Epithelial cell of proximal tubule (primary cell): ENCODE measurements around the gene NEU1. TPM values are rescaled to one million over a fixed set of nuclear protein-coding genes. Genes with fewer than 3 reads are reported as not detected.

Source experiments
- DNase-seq: peaks from one replicate; pipeline ENCODE4 v3.0.0-alpha.2; 2011; ENCODE audit warnings: low read depth
- H3K4me3 ChIP-seq: 2 replicates; pipeline ENCODE4 v1.5.1; 2011; ENCODE audit warnings: low read depth, mild to moderate bottlenecking, low read length
- CTCF ChIP-seq: conservative IDR thresholded peaks from 2 replicates; pipeline ENCODE4 v1.5.1; 2012; ENCODE audit warnings: low read depth, mild to moderate bottlenecking, low read length
- total RNA-seq: library from RNA; depleted of rRNA; stranded (reverse); fragments of >200 nt; gene quantifications from 2 replicates; pipeline ENCODE4 v1.2.3, GENCODE V29; 2015

NEU1 gene
- total RNA-seq, 1 donor from 2014 or later: 65.2 TPM

- DNase-seq: no peak
- no peak overlapping the region for H3K4me3 ChIP-seq
- no peak for TF ChIP-seq CTCF
Measured at GRCh38 chr6:31877651-31878161, 15.1 kb upstream of the NEU1 start.

GRCh38 chr6:31877125-31877650 is 14.6 kb upstream of the NEU1 start:
- TF ChIP-seq CTCF: no peak
- H3K4me3 ChIP-seq: no peak overlapping the region
- DNase-seq: no peak

DNA sequence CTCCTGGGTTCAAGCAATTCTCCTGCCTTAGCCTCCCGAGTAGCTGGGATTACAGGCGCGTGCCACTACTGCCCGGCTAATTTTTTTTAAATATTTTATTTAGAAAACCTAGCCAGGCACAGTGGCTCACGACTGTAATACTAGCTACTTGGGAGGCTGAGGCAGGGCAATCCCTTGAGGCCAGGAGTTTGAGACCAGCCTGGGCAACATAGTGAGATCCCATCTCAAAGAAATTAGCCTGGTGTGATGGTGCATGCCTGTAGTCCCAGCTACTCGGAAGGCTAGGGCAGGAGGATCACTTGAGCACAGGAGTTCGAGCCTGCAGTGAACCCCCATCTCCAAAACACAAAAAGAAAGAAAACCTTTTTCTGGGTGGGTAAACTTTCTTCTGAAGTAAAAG is 13.7 kb upstream of the NEU1 start:
- no peak overlapping the region for H3K4me3 ChIP-seq
- TF ChIP-seq CTCF: no peak
- DNase-seq: no peak

GRCh38 chr6:31875877-31876276 is 13.3 kb upstream of the NEU1 start:
- TF ChIP-seq CTCF: no peak
- DNase-seq: no peak
- no peak overlapping the region for H3K4me3 ChIP-seq

GRCh38 chr6:31874836-31875572 is 12.4 kb upstream of the NEU1 start:
- no peak for TF ChIP-seq CTCF
- no peak for DNase-seq
- H3K4me3 ChIP-seq: no peak overlapping the region

GRCh38 chr6:31874084-31874670 is 11.6 kb upstream of the NEU1 start:
- TF ChIP-seq CTCF: no peak
- no peak overlapping the region for H3K4me3 ChIP-seq
- no peak for DNase-seq
